Gastrocnemius medialis (tissue), 4 donors: ENCODE results near the gene GNG14.
A peak's percentile ranks its signal among the peaks of the same experiment; 100 is the strongest.

Experiments
- CTCF ChIP-seq, 5 experiments: fragments of 450-650 bp in 3 of 5; fragments of 200-600 bp in 2 of 5; sonication (generic) in 2 of 5; IDR thresholded peaks in 4 of 5; conservative IDR thresholded peaks in 1 of 5; 1 replicate in 4 of 5; 2 replicates in 1 of 5; pipeline ENCODE4 v1.5.1; 2016 to 2019; ENCODE audit warnings: antibody characterized with exemption in 5 of 5, mild to moderate bottlenecking in 3 of 5, moderate library complexity in 3 of 5
- POLR2A ChIP-seq, 2 donors: fragments of 450-650 bp; IDR thresholded peaks; one replicate each; pipeline ENCODE4 v1.6.1; 2017; ENCODE audit warnings: antibody characterized with exemption in 2 of 2, mild to moderate bottlenecking in 2 of 2, moderate library complexity in 2 of 2

- TF ChIP-seq CTCF (IDR thresholded peaks at IDR 0.05 in 4 of 5, conservative IDR thresholded peaks at IDR 0.05 in 1 of 5) (peak; percentile 27 to 74 (median 46)), POLR2A (IDR thresholded peaks at IDR 0.05) (no peak)
Measured at GRCh38 chr19:12639901-12640613, 47.7 kb upstream of the GNG14 start.
